ENCODE data around the gene SHLD1.

- TF ChIP-seq GATA3 (IDR thresholded peaks at IDR 0.05; ENCODE audit: low read depth, low read length), result no peak
- TF ChIP-seq GATA2 (IDR thresholded peaks at IDR 0.05; ENCODE audit: low read depth, low read length), result no peak
Observed at GRCh38 chr20:5880326-5880725, 130.1 kb downstream of the SHLD1 start.
